Smooth muscle cell (in vitro differentiated cells): Measurements from ENCODE around the gene MYH14. TPM values are rescaled to one million over a fixed set of nuclear protein-coding genes. Genes with fewer than 3 reads are reported as not detected.

ENCODE experiments used
- DNase-seq: peaks from one replicate; lab custom pipeline; 2025; ENCODE audit not compliant: unreplicated experiment; lab: John Stamatoyannopoulos, UW
- H2AFZ ChIP-seq: fragments of 200-600 bp; sonication (generic); 2 replicates; pipeline ENCODE4 v1.6.0; 2016; ENCODE audit warnings: antibody characterized with exemption, low read depth, mild to moderate bottlenecking
- H3F3A ChIP-seq: fragments of 200-600 bp; sonication (generic); 2 replicates; pipeline ENCODE4 v1.6.0; 2017; ENCODE audit warnings: antibody characterized with exemption, low read depth
- H3K27ac ChIP-seq: fragments of 200-600 bp; sonication (generic); 2 replicates; pipeline ENCODE4 v1.5.1; 2016; ENCODE audit warnings: low read depth, mild to moderate bottlenecking
- H3K27me3 ChIP-seq: fragments of 200-600 bp; sonication (generic); 2 replicates; pipeline ENCODE4 v1.6.1; 2016; ENCODE audit warnings: low read depth, mild to moderate bottlenecking
- H3K36me3 ChIP-seq: fragments of 200-600 bp; sonication (generic); 2 replicates; pipeline ENCODE4 v1.5.1; 2016; ENCODE audit warnings: low read depth
- H3K4me1 ChIP-seq: fragments of 200-600 bp; sonication (generic); 2 replicates; pipeline ENCODE4 v1.5.1; 2016; ENCODE audit warnings: low read depth
- H3K4me2 ChIP-seq: fragments of 200-600 bp; sonication (generic); 2 replicates; pipeline ENCODE4 v1.6.0; 2016; ENCODE audit warnings: mild to moderate bottlenecking
- H3K4me3 ChIP-seq: fragments of 200-600 bp; sonication (generic); 2 replicates; pipeline ENCODE4 v1.5.1; 2016; ENCODE audit warnings: mild to moderate bottlenecking
- H3K79me2 ChIP-seq: fragments of 200-600 bp; sonication (generic); 2 replicates; pipeline ENCODE4 v1.6.0; 2016; ENCODE audit warnings: low read depth, mild to moderate bottlenecking
- H3K9ac ChIP-seq: fragments of 200-600 bp; sonication (generic); 2 replicates; pipeline ENCODE4 v1.6.0; 2016; ENCODE audit warnings: low read depth
- H3K9me3 ChIP-seq: fragments of 200-600 bp; sonication (generic); replicated peaks from 2 replicates; pipeline ENCODE4 v1.5.1; 2016; ENCODE audit warnings: low read depth
- H4K20me1 ChIP-seq: fragments of 200-600 bp; sonication (generic); 2 replicates; pipeline ENCODE4 v1.6.0; 2016; ENCODE audit warnings: low read depth
- CTCF ChIP-seq: fragments of 200-600 bp; sonication (generic); IDR thresholded peaks from 2 replicates; pipeline ENCODE4 v1.5.1; 2017; ENCODE audit warnings: borderline replicate concordance, mild to moderate bottlenecking, antibody characterized with exemption; ENCODE audit not compliant: insufficient read depth, poor library complexity, severe bottlenecking
- WGBS: methylation state at CpG from one replicate; pipeline ENCODE4 v1.1.7; 2016; ENCODE audit warnings: low lambda C conversion rate; 5-methylcytosine and 5-hydroxymethylcytosine counted together
- polyA plus RNA-seq: library from polyadenylated mRNA; unstranded; fragments of >200 nt; fragmentation: Nextera tagmentation; extraction: Ambion mirVana; gene quantifications from 2 replicates; pipeline ENCODE4 v1.2.1, GENCODE V29; 2016
- total RNA-seq: library from RNA; depleted of rRNA; stranded (reverse); fragments of >200 nt; gene quantifications from 2 replicates; pipeline ENCODE4 v1.2.3, GENCODE V29; 2014

Gene MYH14
- total and polyA plus RNA-seq, 2 experiments from 2014 or later: 7.5 to 30.6 TPM

- H3K27ac ChIP-seq: no peak overlapping the region
- peaks cover 12% of the 10 kb centered on the region for H3K9me3 ChIP-seq
- H3K36me3 ChIP-seq: no peaks in the 10 kb centered on the region
- H3K4me2 ChIP-seq: no peak overlapping the region
- H3F3A ChIP-seq: no peaks in the 10 kb centered on the region
- no peak overlapping the region for H2AFZ ChIP-seq
- no peaks in the 10 kb centered on the region for H3K4me1 ChIP-seq
- H3K79me2 ChIP-seq: no peaks in the 10 kb centered on the region
- H3K4me3 ChIP-seq: no peak overlapping the region
- H4K20me1 ChIP-seq: no peaks in the 10 kb centered on the region
- no peak for TF ChIP-seq CTCF
- DNase-seq: no peak
- no peaks in the 10 kb centered on the region for H3K27me3 ChIP-seq
- WGBS: 86% methylated on average over 2 of the region's 2 CpGs
- H3K9ac ChIP-seq: no peak overlapping the region
Observed at GRCh38 chr19:50285833-50286232, 82.4 kb downstream of the MYH14 start.

- no peak for TF ChIP-seq CTCF
- no peaks in the 10 kb centered on the region for H4K20me1 ChIP-seq
- no peak overlapping the region for H3K27ac ChIP-seq
- DNase-seq: no peak
- H3K4me2 ChIP-seq: no peak overlapping the region
- no peak overlapping the region for H2AFZ ChIP-seq
- no peak overlapping the region for H3K4me3 ChIP-seq
- no peak overlapping the region for H3K9ac ChIP-seq
- no peaks in the 10 kb centered on the region for H3K27me3 ChIP-seq
- 97% methylated on average over 17 of the region's 18 CpGs for WGBS
- H3K9me3 ChIP-seq: peaks cover 12% of the 10 kb centered on the region
- H3K79me2 ChIP-seq: no peaks in the 10 kb centered on the region
- H3K4me1 ChIP-seq: no peaks in the 10 kb centered on the region
- H3K36me3 ChIP-seq: no peaks in the 10 kb centered on the region
- no peaks in the 10 kb centered on the region for H3F3A ChIP-seq
Observed at GRCh38 chr19:50286443-50286842, 83.0 kb downstream of the MYH14 start.

GRCh38 chr19:50287331-50287730 is 83.9 kb downstream of the MYH14 start:
- H4K20me1 ChIP-seq: no peaks in the 10 kb centered on the region
- DNase-seq: no peak
- no peaks in the 10 kb centered on the region for H3K36me3 ChIP-seq
- H2AFZ ChIP-seq: no peak overlapping the region
- no peaks in the 10 kb centered on the region for H3K4me1 ChIP-seq
- TF ChIP-seq CTCF: no peak
- no peak overlapping the region for H3K27ac ChIP-seq
- no peak overlapping the region for H3K4me2 ChIP-seq
- 77% methylated on average over 2 of the region's 2 CpGs for WGBS
- H3F3A ChIP-seq: no peaks in the 10 kb centered on the region
- no peaks in the 10 kb centered on the region for H3K79me2 ChIP-seq
- no peak overlapping the region for H3K4me3 ChIP-seq
- H3K9me3 ChIP-seq: peaks cover 12% of the 10 kb centered on the region
- H3K9ac ChIP-seq: no peak overlapping the region
- H3K27me3 ChIP-seq: no peaks in the 10 kb centered on the region

GRCh38 chr19:50288954-50289353 is 85.5 kb downstream of the MYH14 start:
- Histone ChIP-seq H3F3A (no peaks in the 10 kb centered on the region), H3K79me2 (no peaks in the 10 kb centered on the region), H4K20me1 (no peaks in the 10 kb centered on the region), H3K9ac (no peak overlapping the region), H3K9me3 (peaks cover 12% of the 10 kb centered on the region), H3K36me3 (no peaks in the 10 kb centered on the region), H3K27ac (no peak overlapping the region), H3K27me3 (no peaks in the 10 kb centered on the region), H2AFZ (no peak overlapping the region), H3K4me1 (no peaks in the 10 kb centered on the region), H3K4me2 (no peak overlapping the region), H3K4me3 (no peak overlapping the region)
- no peak for DNase-seq
- 90% methylated on average over 5 of the region's 5 CpGs for WGBS
- no peak for TF ChIP-seq CTCF
